ENCODE data around the gene GVQW3. TPM values are rescaled to one million over a fixed set of nuclear protein-coding genes. Genes with fewer than 3 reads are reported as not detected.
"Not testable (repeated sequence)": the region's sequence is repeated elsewhere in the genome, so short reads cannot be mapped to it uniquely, and the experiment has no call there.

Gene GVQW3
- total RNA-seq, 3 donors from 2014 or later, result 1.9 to 2.2 (median 2.1) TPM

GRCh38 chr11:76400967-76401366 is 19.8 kb downstream of the GVQW3 start:
- no peaks in the 10 kb centered on the region for H3K9me3 Mint-ChIP-seq
- no peak for DNase-seq
- H3K4me1 Mint-ChIP-seq (ENCODE audit: low read depth), result no peaks in the 10 kb centered on the region

GRCh38 chr11:76401484-76401883 is 20.4 kb downstream of the GVQW3 start:
- ATAC-seq; DNase-seq; H3K4me1 Mint-ChIP-seq (ENCODE audit: low read depth); H3K4me3 Mint-ChIP-seq; H3K9me3 Mint-ChIP-seq; H3K36me3 Mint-ChIP-seq (ENCODE audit: insufficient read depth); H3K27me3 Mint-ChIP-seq (ENCODE audit: low read depth): not testable (repeated sequence)

More at GRCh38 chr11:76400967-76401366, 19.8 kb downstream of the GVQW3 start:
- no peak for ATAC-seq
- Mint-ChIP-seq H3K27me3 (ENCODE audit: low read depth) (no peaks in the 10 kb centered on the region), H3K4me3 (no peak overlapping the region), H3K36me3 (ENCODE audit: insufficient read depth) (no peaks in the 10 kb centered on the region)

- no peak for DNase-seq
- no peaks in the 10 kb centered on the region for H3K36me3 Mint-ChIP-seq (ENCODE audit: insufficient read depth)
- no peak overlapping the region for H3K4me3 Mint-ChIP-seq
- no peak for ATAC-seq
- H3K4me1 Mint-ChIP-seq (ENCODE audit: low read depth), result no peaks in the 10 kb centered on the region
- no peaks in the 10 kb centered on the region for H3K27me3 Mint-ChIP-seq (ENCODE audit: low read depth)
- no peaks in the 10 kb centered on the region for H3K9me3 Mint-ChIP-seq
These were observed 25.2 kb downstream of the GVQW3 start for GRCh38 chr11:76406359-76406758.

- DNase-seq (no peak), ATAC-seq (no peak)
- Mint-ChIP-seq H3K27me3 (ENCODE audit: low read depth) (no peaks in the 10 kb centered on the region), H3K36me3 (ENCODE audit: insufficient read depth) (no peaks in the 10 kb centered on the region), H3K4me1 (ENCODE audit: low read depth) (no peaks in the 10 kb centered on the region), H3K4me3 (no peak overlapping the region), H3K9me3 (no peaks in the 10 kb centered on the region)
These were observed 27.2 kb downstream of the GVQW3 start for GRCh38 chr11:76408171-76408965.

DNA sequence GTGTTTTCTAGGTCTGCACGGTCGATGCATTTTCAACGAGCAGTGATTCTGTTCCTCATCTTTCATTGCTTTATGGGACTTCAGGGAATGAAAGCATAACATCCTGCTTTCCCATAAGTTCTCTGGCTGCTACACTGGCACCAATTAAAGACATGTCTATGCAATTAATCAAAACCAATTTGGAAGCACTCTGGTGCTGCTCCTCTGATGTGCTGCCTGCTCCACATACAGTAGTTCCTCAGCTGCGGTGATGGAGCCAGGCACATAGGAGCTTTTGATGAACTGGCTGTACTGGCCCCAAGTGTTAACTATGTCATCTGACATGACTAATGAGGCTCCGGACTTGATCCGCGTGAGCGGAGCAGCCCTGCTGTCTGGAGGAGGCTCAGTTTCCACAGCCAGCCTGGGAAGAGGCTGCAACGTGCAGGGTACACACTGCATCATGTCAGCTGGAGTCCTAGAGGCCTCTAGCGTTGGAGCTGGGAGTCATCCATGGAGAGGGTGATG is 29.8 kb downstream of the GVQW3 start:
- ATAC-seq, result no peak
- no peaks in the 10 kb centered on the region for H3K36me3 Mint-ChIP-seq (ENCODE audit: insufficient read depth)
- H3K9me3 Mint-ChIP-seq, result no peaks in the 10 kb centered on the region
- DNase-seq, result no peak
- H3K4me1 Mint-ChIP-seq (ENCODE audit: low read depth), result no peaks in the 10 kb centered on the region
- no peak overlapping the region for H3K4me3 Mint-ChIP-seq
- no peaks in the 10 kb centered on the region for H3K27me3 Mint-ChIP-seq (ENCODE audit: low read depth)

DNA sequence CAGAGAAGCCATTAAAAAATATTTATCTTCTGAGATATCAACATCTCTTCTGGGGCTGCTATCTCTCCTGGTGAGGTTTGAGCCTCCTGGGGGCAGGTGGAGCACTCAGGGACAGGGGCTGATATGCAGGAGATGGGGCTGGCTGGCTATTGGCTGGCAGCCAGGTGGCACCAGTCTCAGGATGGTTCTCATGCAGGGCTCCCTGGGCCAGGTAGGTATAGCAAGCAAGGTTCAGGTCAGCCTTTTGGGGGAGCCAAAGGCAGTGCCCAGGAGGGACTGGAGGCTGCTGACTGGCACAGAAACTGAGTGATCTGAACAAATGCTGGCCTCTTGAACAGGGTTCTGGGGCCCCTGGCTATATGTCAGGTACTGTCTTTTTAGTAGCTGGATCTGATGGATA is 34.0 kb downstream of the GVQW3 start:
- Mint-ChIP-seq H3K36me3 (ENCODE audit: insufficient read depth) (no peaks in the 10 kb centered on the region), H3K4me1 (ENCODE audit: low read depth) (no peaks in the 10 kb centered on the region), H3K9me3 (no peaks in the 10 kb centered on the region), H3K27me3 (ENCODE audit: low read depth) (peaks cover 4% of the 10 kb centered on the region), H3K4me3 (no peak overlapping the region)
- ATAC-seq, result no peak
- DNase-seq, result no peak

DNA sequence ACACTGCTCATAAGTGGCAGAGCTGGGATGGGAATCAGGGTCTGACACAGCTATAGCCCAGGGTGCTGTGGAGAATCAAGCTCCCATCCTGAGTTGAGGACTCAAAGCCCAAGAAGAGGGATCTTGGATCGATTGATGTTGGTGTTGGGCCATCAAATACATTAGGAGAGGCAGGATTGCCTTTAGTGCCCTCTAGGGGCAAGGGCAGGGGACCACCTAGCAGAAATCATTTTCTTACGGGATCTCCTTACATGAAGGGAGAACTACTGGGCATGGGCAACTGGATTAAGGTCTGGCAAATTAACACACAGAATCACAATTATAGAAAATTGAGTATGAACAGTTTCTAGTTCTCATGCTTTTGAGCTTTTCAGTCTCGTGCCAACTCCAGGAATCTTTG is 38.8 kb downstream of the GVQW3 start:
- DNase-seq, result no peak
- peaks cover 7% of the 10 kb centered on the region for H3K4me1 Mint-ChIP-seq (ENCODE audit: low read depth)
- ATAC-seq, result no peak
- no peak overlapping the region for H3K4me3 Mint-ChIP-seq
- no peaks in the 10 kb centered on the region for H3K9me3 Mint-ChIP-seq
- H3K27me3 Mint-ChIP-seq (ENCODE audit: low read depth), result peaks cover 7% of the 10 kb centered on the region
- no peaks in the 10 kb centered on the region for H3K36me3 Mint-ChIP-seq (ENCODE audit: insufficient read depth)

GRCh38 chr11:76424379-76424778 is 43.3 kb downstream of the GVQW3 start:
- peaks cover 9% of the 10 kb centered on the region for H3K4me1 Mint-ChIP-seq (ENCODE audit: low read depth)
- H3K27me3 Mint-ChIP-seq (ENCODE audit: low read depth), result peaks cover 7% of the 10 kb centered on the region
- H3K4me3 Mint-ChIP-seq, result no peak overlapping the region
- ATAC-seq, result peak; percentile 77 to 90
- DNase-seq, result no peak
- no peaks in the 10 kb centered on the region for H3K36me3 Mint-ChIP-seq (ENCODE audit: insufficient read depth)
- H3K9me3 Mint-ChIP-seq, result no peaks in the 10 kb centered on the region

DNA sequence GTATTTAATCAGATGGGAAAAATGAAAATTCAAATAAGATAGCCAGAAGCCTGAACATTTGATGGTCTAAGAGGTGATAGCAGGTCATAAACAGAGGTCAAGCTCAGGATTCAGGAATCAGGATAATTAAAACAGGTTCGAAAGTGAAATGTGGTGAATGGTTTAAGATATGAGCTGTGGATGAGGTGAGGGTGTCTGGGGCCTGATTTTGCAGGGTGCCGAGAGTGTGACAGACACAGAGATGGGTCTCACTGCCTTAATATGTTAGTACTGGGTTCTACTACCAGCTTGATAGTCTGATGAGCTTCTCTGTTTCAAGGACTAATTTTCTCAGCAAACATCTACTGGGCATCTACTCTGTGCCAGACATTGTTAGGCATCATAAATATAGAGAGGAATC is 43.8 kb downstream of the GVQW3 start:
- no peak for ATAC-seq
- Mint-ChIP-seq H3K27me3 (ENCODE audit: low read depth) (peaks cover 7% of the 10 kb centered on the region), H3K36me3 (ENCODE audit: insufficient read depth) (no peaks in the 10 kb centered on the region), H3K9me3 (no peaks in the 10 kb centered on the region), H3K4me3 (no peak overlapping the region), H3K4me1 (ENCODE audit: low read depth) (peaks cover 9% of the 10 kb centered on the region)
- no peak for DNase-seq

DNA sequence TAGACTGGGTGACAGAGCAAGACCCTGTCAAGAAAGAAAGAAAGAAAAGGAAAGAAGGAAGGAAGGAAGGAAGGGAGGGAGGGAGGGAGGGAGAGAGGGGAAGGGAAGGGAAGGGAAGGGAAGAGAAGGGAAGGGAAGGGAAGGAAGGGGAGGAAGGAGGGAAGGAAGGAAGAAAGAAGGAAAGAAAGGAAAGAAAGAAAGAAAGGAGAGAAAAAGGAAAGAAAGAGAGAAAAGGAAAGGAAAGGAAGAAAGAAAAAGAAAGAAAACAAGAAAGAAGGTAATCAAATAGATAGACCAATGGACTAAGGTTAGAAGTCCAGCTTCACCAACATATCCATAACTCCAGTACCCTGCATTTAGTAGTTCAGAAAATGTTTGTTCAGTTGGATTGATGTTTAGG is 45.5 kb downstream of the GVQW3 start:
- H3K9me3 Mint-ChIP-seq, result no peaks in the 10 kb centered on the region
- DNase-seq (no peak), ATAC-seq (no peak)
- peaks cover 9% of the 10 kb centered on the region for H3K4me1 Mint-ChIP-seq (ENCODE audit: low read depth)
- no peak overlapping the region for H3K4me3 Mint-ChIP-seq
- H3K36me3 Mint-ChIP-seq (ENCODE audit: insufficient read depth), result no peaks in the 10 kb centered on the region
- peaks cover 7% of the 10 kb centered on the region for H3K27me3 Mint-ChIP-seq (ENCODE audit: low read depth)

- Mint-ChIP-seq H3K27me3 (ENCODE audit: low read depth) (no peaks in the 10 kb centered on the region), H3K4me1 (ENCODE audit: low read depth) (peaks cover 1% of the 10 kb centered on the region), H3K36me3 (ENCODE audit: insufficient read depth) (peaks cover 1% of the 10 kb centered on the region), H3K4me3 (no peak overlapping the region), H3K9me3 (no peaks in the 10 kb centered on the region)
- ATAC-seq, result peak; percentile 28 to 30
- no peak for DNase-seq
These were observed 54.9 kb downstream of the GVQW3 start for GRCh38 chr11:76436020-76436419.

DNA sequence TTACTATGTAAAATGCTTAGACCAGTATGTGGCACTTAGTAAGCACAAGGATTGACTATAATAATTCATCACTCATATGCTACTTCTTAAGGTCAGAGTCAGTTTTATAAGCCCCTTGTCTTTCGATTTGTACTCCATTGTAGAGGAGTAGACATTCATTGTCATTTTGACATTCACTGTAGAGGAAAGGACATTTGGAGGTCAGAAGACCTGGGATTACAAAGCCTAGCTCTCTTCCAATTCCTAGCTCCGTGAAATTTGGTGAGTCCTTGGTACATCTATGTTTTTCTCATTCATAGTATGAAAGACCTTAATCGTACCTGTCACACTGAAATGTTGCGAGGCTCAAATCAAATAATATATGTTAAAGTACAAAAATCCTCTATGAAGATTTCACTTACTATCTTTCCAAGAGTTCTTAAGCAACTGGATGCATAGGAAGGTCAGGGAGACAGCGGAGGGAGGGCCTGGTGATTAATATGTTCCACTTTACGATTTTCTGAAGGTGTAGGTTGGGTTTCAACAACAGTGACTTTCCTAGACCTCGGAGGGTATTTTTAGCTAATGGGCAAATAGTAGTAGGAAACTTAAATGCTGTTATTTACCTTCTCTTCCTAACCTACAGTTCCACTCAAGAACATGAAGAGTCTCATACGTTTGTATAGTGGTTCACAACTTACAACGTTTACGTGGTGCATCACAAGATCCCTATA is 62.3 kb downstream of the GVQW3 start:
- H3K4me1 Mint-ChIP-seq (ENCODE audit: low read depth), result peaks cover 32% of the 10 kb centered on the region
- peaks cover 9% of the 10 kb centered on the region for H3K36me3 Mint-ChIP-seq (ENCODE audit: insufficient read depth)
- H3K4me3 Mint-ChIP-seq, result peak overlapping the region; percentile 98
- ATAC-seq (no peak), DNase-seq (no peak)
- no peaks in the 10 kb centered on the region for H3K27me3 Mint-ChIP-seq (ENCODE audit: low read depth)
- no peaks in the 10 kb centered on the region for H3K9me3 Mint-ChIP-seq

GRCh38 chr11:76444065-76444383 is 62.9 kb downstream of the GVQW3 start:
- Mint-ChIP-seq H3K9me3 (no peaks in the 10 kb centered on the region), H3K4me3 (peak overlapping the region; percentile 98), H3K27me3 (ENCODE audit: low read depth) (no peaks in the 10 kb centered on the region), H3K4me1 (ENCODE audit: low read depth) (peaks cover 34% of the 10 kb centered on the region), H3K36me3 (ENCODE audit: insufficient read depth) (peaks cover 13% of the 10 kb centered on the region)
- ATAC-seq (no peak), DNase-seq (no peak)

- Mint-ChIP-seq H3K4me3 (peak within 1 kb of the TSS; percentile 98), H3K36me3 (ENCODE audit: insufficient read depth) (peaks cover 16% of the 10 kb centered on the region), H3K9me3 (no peaks in the 10 kb centered on the region), H3K27me3 (ENCODE audit: low read depth) (no peaks in the 10 kb centered on the region), H3K4me1 (ENCODE audit: low read depth) (peaks cover 35% of the 10 kb centered on the region)
- ATAC-seq, result peak; percentile 93
- DNase-seq, result peak; percentile 81
These were observed 63.4 kb downstream of the GVQW3 start, which contains the start of gene EMSY for GRCh38 chr11:76444384-76445120. EMSY (plus strand) TSS chr11:76445018; CDS start chr11:76446939, 1,921 bp downstream.

Measured in activated T-cell treated with anti-CD3 and anti-CD28 coated beads, Interleukin-2, amount 50 U/mL, for 4 hours (primary cell).